A549 (cell line): Measurements from ENCODE around the gene PHF21B.

Experiments
- CTCF ChIP-seq: fragments of >200 bp; sonication (Bioruptor Twin); formaldehyde crosslinking; IDR thresholded peaks from 3 replicates; pipeline ENCODE4 v1.5.1; 2016
- POLR2A ChIP-seq: IDR thresholded peaks from 2 replicates; pipeline ENCODE4 v1.6.1; 2012; ENCODE audit warnings: mild to moderate bottlenecking, low read length

DNA sequence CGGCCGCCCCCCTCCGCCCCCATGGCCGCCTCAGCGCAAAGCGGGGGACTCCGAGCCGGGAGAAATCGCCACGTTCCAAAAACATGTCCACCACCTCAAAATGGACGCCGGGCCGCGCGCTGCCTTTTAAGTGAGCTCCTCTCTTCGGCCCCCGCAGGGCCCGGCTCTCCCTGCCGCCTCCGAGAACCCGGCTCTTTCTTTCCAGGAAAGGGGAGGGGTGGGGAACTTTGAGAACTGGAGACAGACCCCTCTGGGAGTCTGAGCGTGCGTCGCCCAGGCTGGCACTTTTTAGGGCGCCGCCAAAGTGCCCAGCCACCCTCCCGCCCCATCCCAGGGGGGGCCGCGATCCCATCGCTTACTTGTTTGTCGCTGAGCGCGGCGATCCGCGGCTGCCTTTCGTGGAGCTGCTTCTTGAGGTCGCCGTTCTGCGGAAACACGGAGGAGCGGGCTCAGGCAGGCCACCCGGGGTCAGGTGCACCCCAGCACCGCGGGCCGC, 1.6 kb downstream of the PHF21B start:
- TF ChIP-seq CTCF (no peak), POLR2A (no peak)
